DND-41 (cell line): ENCODE measurements around the gene DRC1.

Experiments used
- ATAC-seq: fragments of 200-7000 bp; cut with Tn5 transposase; 3 replicates; pipeline ENCODE4 v1.9.1; 2021; ENCODE audit warnings: low read depth; ENCODE audit not compliant: insufficient read depth
- DNase-seq: peaks from one replicate; pipeline ENCODE4 v3.0.0-alpha.2; 2020
- H2AFZ ChIP-seq: 2 replicates; pipeline ENCODE4 v1.6.0; 2012; ENCODE audit warnings: low read depth, low read length
- H3K27ac ChIP-seq: 2 replicates; pipeline ENCODE4 v1.5.1; 2012; ENCODE audit warnings: low read length, inconsistent platforms
- H3K27me3 ChIP-seq: fragments of 200-600 bp; sonication (generic); 2 replicates; pipeline ENCODE4 v1.6.0; 2012; ENCODE audit warnings: low read length, mild to moderate bottlenecking, inconsistent platforms; ENCODE audit not compliant: insufficient read depth, poor library complexity
- H3K36me3 ChIP-seq: 2 replicates; pipeline ENCODE4 v1.5.1; 2012; ENCODE audit warnings: low read length, inconsistent platforms; ENCODE audit not compliant: insufficient read depth
- H3K4me1 ChIP-seq: 2 replicates; pipeline ENCODE4 v1.5.1; 2012; ENCODE audit warnings: mild to moderate bottlenecking, low read length; ENCODE audit not compliant: insufficient read depth
- H3K4me2 ChIP-seq: 2 replicates; pipeline ENCODE4 v1.6.0; 2012; ENCODE audit warnings: mild to moderate bottlenecking, moderate library complexity, low read length, inconsistent platforms; ENCODE audit not compliant: insufficient read depth
- H3K4me3 ChIP-seq, 2 experiments: fragments of 200-600 bp in 1 of 2; shearing (Covaris generic) in 1 of 2; 2 replicates each; pipeline ENCODE4 v1.5.1; 2012 to 2016; ENCODE audit warnings: inconsistent platforms in 2 of 2, low read length in 2 of 2, mild to moderate bottlenecking in 2 of 2, low read depth in 1 of 2, moderate library complexity in 1 of 2
- H3K79me2 ChIP-seq: 2 replicates; pipeline ENCODE4 v1.6.0; 2012; ENCODE audit warnings: low read length, inconsistent platforms; ENCODE audit not compliant: insufficient read depth
- H3K9ac ChIP-seq: 2 replicates; pipeline ENCODE4 v1.6.0; 2012; ENCODE audit warnings: low read depth, mild to moderate bottlenecking, inconsistent platforms, low read length, moderate library complexity
- H3K9me3 ChIP-seq: 2 replicates; pipeline ENCODE4 v1.5.1; 2012; ENCODE audit warnings: low read length, moderate library complexity, mild to moderate bottlenecking, inconsistent platforms; ENCODE audit not compliant: insufficient read depth, severe bottlenecking
- H4K20me1 ChIP-seq: 2 replicates; pipeline ENCODE4 v1.6.0; 2012; ENCODE audit warnings: low read length; ENCODE audit not compliant: insufficient read depth
- EZH2 ChIP-seq: IDR thresholded peaks from 3 replicates; pipeline ENCODE4 v1.6.1; 2012; ENCODE audit warnings: borderline replicate concordance, low read depth, mild to moderate bottlenecking, moderate library complexity, low read length, inconsistent platforms; ENCODE audit not compliant: severe bottlenecking
- TF ChIP-seq, protein P1 (sequence below): IDR thresholded peaks from 2 replicates; pipeline ENCODE4 v1.5.1; 2012; ENCODE audit warnings: borderline replicate concordance, low read length, moderate library complexity, mild to moderate bottlenecking; ENCODE audit not compliant: poor library complexity, severe bottlenecking; ENCODE audit errors: extremely low read depth

DRC1 gene

GRCh38 chr2:26444236-26444635 lies 42.5 kb downstream of the DRC1 start:
- DNase-seq (no peak), ATAC-seq (no peak)
- Histone ChIP-seq H3K4me2 (no peak overlapping the region), H3K4me1 (no peaks in the 10 kb centered on the region), H3K27ac (no peak overlapping the region), H3K4me3 (no peak overlapping the region), H3K9me3 (no peaks in the 10 kb centered on the region), H3K27me3 (peaks cover 6% of the 10 kb centered on the region), H3K9ac (no peak overlapping the region), H4K20me1 (no peaks in the 10 kb centered on the region), H3K36me3 (no peaks in the 10 kb centered on the region), H3K79me2 (no peaks in the 10 kb centered on the region), H2AFZ (no peak overlapping the region)
- TF ChIP-seq EZH2, result no peak
- TF ChIP-seq, protein P1, sequence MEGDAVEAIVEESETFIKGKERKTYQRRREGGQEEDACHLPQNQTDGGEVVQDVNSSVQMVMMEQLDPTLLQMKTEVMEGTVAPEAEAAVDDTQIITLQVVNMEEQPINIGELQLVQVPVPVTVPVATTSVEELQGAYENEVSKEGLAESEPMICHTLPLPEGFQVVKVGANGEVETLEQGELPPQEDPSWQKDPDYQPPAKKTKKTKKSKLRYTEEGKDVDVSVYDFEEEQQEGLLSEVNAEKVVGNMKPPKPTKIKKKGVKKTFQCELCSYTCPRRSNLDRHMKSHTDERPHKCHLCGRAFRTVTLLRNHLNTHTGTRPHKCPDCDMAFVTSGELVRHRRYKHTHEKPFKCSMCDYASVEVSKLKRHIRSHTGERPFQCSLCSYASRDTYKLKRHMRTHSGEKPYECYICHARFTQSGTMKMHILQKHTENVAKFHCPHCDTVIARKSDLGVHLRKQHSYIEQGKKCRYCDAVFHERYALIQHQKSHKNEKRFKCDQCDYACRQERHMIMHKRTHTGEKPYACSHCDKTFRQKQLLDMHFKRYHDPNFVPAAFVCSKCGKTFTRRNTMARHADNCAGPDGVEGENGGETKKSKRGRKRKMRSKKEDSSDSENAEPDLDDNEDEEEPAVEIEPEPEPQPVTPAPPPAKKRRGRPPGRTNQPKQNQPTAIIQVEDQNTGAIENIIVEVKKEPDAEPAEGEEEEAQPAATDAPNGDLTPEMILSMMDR, result no peak

- Histone ChIP-seq H3K4me3 (no peak overlapping the region), H3K27me3 (peaks cover 4% of the 10 kb centered on the region), H3K9me3 (no peaks in the 10 kb centered on the region), H3K79me2 (no peaks in the 10 kb centered on the region), H3K4me1 (no peaks in the 10 kb centered on the region), H3K36me3 (no peaks in the 10 kb centered on the region), H4K20me1 (no peaks in the 10 kb centered on the region), H2AFZ (no peak overlapping the region), H3K9ac (no peak overlapping the region), H3K27ac (no peak overlapping the region), H3K4me2 (no peak overlapping the region)
- TF ChIP-seq, protein P1, result no peak
- TF ChIP-seq EZH2, result no peak
- ATAC-seq (no peak), DNase-seq (no peak)
These were observed 46.9 kb downstream of the DRC1 start for GRCh38 chr2:26448651-26449050.

- Histone ChIP-seq H3K9me3 (no peaks in the 10 kb centered on the region), H3K27me3 (peaks cover 4% of the 10 kb centered on the region), H3K4me2 (no peak overlapping the region), H4K20me1 (no peaks in the 10 kb centered on the region), H3K4me1 (no peaks in the 10 kb centered on the region), H3K4me3 (no peak overlapping the region), H2AFZ (no peak overlapping the region), H3K9ac (no peak overlapping the region), H3K79me2 (no peaks in the 10 kb centered on the region), H3K27ac (no peak overlapping the region), H3K36me3 (no peaks in the 10 kb centered on the region)
- TF ChIP-seq, protein P1, result no peak
- TF ChIP-seq EZH2, result no peak
- DNase-seq (no peak), ATAC-seq (no peak)
These were observed 47.7 kb downstream of the DRC1 start for GRCh38 chr2:26449278-26450030.
